Astrocyte of the cerebellum (primary cell): Measurements from ENCODE around the gene KTN1.

Experiments
- DNase-seq: peaks from one replicate; pipeline ENCODE4 v3.0.0-alpha.2; 2011; ENCODE audit warnings: low read depth
- H3K4me3 ChIP-seq: 2 replicates; pipeline ENCODE4 v1.5.1; 2011; ENCODE audit warnings: mild to moderate bottlenecking, low read depth, low read length, moderate library complexity
- CTCF ChIP-seq: IDR thresholded peaks from 2 replicates; pipeline ENCODE4 v1.5.1; 2012; ENCODE audit warnings: low read length, low read depth, moderate library complexity, mild to moderate bottlenecking; ENCODE audit errors: missing control alignments
- in situ Hi-C: cut with HindIII; loops from 2 replicates; pipeline ENCODE4 v1.10.0; 2017; ENCODE audit warnings: low sequenced_read_pairs

Gene KTN1

DNA sequence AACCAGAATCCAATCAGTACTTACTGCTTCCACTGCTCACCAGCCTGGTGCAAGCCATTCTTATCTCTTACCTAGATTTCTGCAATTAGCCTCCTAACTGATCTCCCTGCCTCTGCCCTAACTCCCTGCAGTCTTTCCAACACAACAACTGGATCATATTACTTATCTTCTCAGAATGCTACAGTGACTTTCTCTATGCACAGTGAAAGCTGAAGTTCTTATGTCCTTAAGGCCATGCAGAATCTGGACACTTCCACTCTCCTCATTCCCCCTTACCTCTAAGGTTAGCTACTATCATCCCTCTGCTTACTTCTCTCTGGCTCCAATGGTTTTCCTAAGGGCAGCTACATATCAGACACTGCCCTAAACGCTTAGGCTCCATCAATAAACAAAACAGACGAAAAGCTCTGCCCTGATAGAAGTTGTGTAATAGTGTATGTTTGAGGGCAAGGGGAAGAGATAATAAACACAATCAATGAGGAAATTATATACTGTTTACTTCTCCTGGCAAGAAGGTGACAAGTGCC is 4.0 kb downstream of the KTN1 start:
- no peak overlapping the region for H3K4me3 ChIP-seq
- no peak for TF ChIP-seq CTCF
- no peak for DNase-seq
- in situ Hi-C loops = no loop called here

GRCh38 chr14:55585854-55586253 is 5.8 kb downstream of the KTN1 start:
- in situ Hi-C loops = no loop called here
- H3K4me3 ChIP-seq = no peak overlapping the region
- TF ChIP-seq CTCF = no peak
- no peak for DNase-seq

DNA sequence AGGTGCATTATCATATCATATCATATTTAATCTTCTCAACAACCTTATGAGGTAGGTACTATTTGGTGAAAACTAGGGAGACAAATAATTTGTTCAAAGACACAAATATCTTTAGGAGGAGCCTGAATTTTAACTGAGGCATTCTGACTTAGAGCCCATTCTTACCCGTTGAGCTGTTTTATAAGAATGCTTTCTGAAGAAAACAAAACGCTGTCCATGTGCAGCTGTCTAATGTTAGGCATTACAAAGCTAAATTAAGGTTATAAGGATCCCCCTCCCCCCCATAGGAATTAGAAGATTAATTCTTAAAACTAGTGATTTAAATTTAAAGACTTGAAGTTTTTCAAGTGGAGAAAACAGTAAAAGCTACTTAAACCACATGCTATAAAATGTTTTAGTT is 6.4 kb downstream of the KTN1 start:
- no peak for DNase-seq
- H3K4me3 ChIP-seq = no peak overlapping the region
- in situ Hi-C loops = no loop called here
- TF ChIP-seq CTCF = no peak

DNA sequence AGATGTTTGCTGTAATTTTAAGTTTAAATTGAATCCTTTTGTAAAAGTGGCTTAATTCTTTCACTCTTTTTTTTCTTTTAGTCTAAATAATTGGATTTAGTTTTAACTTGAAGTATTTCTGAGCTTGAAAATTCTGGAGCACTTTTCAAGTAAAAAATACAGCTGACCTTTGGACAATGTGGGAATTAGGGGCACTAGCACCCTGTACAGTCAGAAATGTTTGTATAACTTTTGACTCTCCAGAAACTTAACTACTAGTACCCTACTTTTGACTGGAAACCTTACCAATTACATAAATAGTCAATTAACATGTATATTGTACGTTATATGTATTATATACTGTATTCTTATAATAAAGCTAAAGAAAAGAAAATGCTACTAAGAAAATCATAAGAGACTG is 7.8 kb downstream of the KTN1 start:
- in situ Hi-C loops = no loop called here
- DNase-seq = no peak
- TF ChIP-seq CTCF = no peak
- no peak overlapping the region for H3K4me3 ChIP-seq

- DNase-seq = no peak
- no peak overlapping the region for H3K4me3 ChIP-seq
- in situ Hi-C loops = no loop called here
- TF ChIP-seq CTCF = no peak
Observed at GRCh38 chr14:55588259-55588699, 8.3 kb downstream of the KTN1 start.

GRCh38 chr14:55589171-55589570 is 9.2 kb downstream of the KTN1 start:
- in situ Hi-C loops = no loop called here
- TF ChIP-seq CTCF = no peak
- no peak overlapping the region for H3K4me3 ChIP-seq
- DNase-seq = no peak

- no peak for DNase-seq
- in situ Hi-C loops = no loop called here
- no peak overlapping the region for H3K4me3 ChIP-seq
- TF ChIP-seq CTCF = no peak
Observed at GRCh38 chr14:55592436-55592835, 12.4 kb downstream of the KTN1 start.
